Activated T-cell treated with anti-CD3 and anti-CD28 coated beads, Interleukin-2, amount 50 U/mL, for 24 hours (primary cell): Measurements from ENCODE around the gene IRF6.

Source experiments
- DNase-seq: peaks from one replicate; pipeline ENCODE4 v3.0.0-alpha.2; 2020
- H3K27ac Mint-ChIP-seq: 2 replicates; pipeline ENCODE4 v1.8.0; 2020; ENCODE audit warnings: mild to moderate bottlenecking, mixed read lengths
- H3K27me3 Mint-ChIP-seq: 2 replicates; pipeline ENCODE4 v1.8.0; 2020; ENCODE audit warnings: mixed read lengths
- H3K36me3 Mint-ChIP-seq: 2 replicates; pipeline ENCODE4 v1.8.0; 2020; ENCODE audit warnings: low read depth, mixed read lengths
- H3K4me1 Mint-ChIP-seq: 2 replicates; pipeline ENCODE4 v1.8.0; 2020; ENCODE audit warnings: low read depth, mixed read lengths
- H3K4me3 Mint-ChIP-seq: 2 replicates; pipeline ENCODE4 v1.8.0; 2020; ENCODE audit warnings: mild to moderate bottlenecking, moderate library complexity, mixed read lengths
- H3K9me3 Mint-ChIP-seq: 2 replicates; pipeline ENCODE4 v1.8.0; 2020; ENCODE audit warnings: mixed read lengths

Gene IRF6

DNA sequence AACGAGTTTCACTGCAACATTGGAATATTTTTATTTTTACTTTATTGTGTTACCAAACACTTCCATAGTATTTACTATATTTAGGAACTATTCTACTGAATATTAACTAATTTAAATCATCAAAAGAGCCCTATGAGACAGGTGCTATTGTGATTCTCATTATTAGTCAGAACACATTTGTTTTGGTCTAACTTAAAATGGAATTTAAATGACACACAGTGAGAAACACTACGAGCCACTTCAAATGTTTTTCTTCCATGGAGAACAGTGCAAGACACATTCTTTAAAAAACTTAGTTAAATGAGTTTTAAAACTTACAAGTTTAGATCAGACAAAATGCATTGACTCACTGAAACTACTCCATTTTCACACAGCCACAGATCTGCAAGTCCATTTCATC lies 56.7 kb downstream of the IRF6 start:
- Mint-ChIP-seq H3K36me3 (no peaks in the 10 kb centered on the region), H3K27ac (peak overlapping the region; percentile 89), H3K4me1 (peaks cover 75% of the 10 kb centered on the region), H3K27me3 (no peaks in the 10 kb centered on the region), H3K4me3 (peak overlapping the region; percentile 28), H3K9me3 (no peaks in the 10 kb centered on the region)
- DNase-seq: no peak

DNA sequence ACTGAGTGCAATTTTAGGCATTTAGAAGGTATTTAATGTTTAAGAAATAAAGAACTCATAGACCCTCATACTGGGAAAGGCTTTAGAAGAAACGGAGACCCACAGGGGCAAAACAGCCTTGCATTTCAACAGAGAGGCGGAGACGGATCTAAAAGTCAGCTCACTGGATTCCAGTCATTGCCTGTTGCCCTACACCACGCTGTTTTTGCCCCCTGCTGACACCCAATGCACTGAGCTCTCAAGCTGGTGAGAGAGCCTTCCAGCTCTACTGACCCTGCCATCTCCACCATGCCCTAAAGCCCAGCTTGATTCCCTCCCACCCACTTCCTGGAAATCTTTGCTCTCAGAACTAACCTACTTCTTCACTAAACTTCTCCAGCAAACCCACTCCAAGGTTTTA lies 57.3 kb downstream of the IRF6 start:
- H3K36me3 Mint-ChIP-seq: no peaks in the 10 kb centered on the region
- H3K9me3 Mint-ChIP-seq: no peaks in the 10 kb centered on the region
- H3K27ac Mint-ChIP-seq: peak overlapping the region; percentile 85
- no peak for DNase-seq
- no peaks in the 10 kb centered on the region for H3K27me3 Mint-ChIP-seq
- peak overlapping the region; percentile 25 for H3K4me3 Mint-ChIP-seq
- H3K4me1 Mint-ChIP-seq: peaks cover 71% of the 10 kb centered on the region

- Mint-ChIP-seq H3K4me1 (peaks cover 70% of the 10 kb centered on the region), H3K9me3 (no peaks in the 10 kb centered on the region), H3K4me3 (peak overlapping the region; percentile 62), H3K27me3 (no peaks in the 10 kb centered on the region), H3K27ac (peak overlapping the region; percentile 85), H3K36me3 (no peaks in the 10 kb centered on the region)
- peak; percentile 96 for DNase-seq
Observed at GRCh38 chr1:209747580-209748262, 58.2 kb downstream of the IRF6 start.

- Mint-ChIP-seq H3K36me3 (no peaks in the 10 kb centered on the region), H3K27ac (peak overlapping the region; percentile 85), H3K27me3 (no peaks in the 10 kb centered on the region), H3K4me3 (no peak overlapping the region), H3K9me3 (no peaks in the 10 kb centered on the region), H3K4me1 (peaks cover 69% of the 10 kb centered on the region)
- no peak for DNase-seq
Observed at GRCh38 chr1:209746451-209747165, 59.3 kb downstream of the IRF6 start.

DNA sequence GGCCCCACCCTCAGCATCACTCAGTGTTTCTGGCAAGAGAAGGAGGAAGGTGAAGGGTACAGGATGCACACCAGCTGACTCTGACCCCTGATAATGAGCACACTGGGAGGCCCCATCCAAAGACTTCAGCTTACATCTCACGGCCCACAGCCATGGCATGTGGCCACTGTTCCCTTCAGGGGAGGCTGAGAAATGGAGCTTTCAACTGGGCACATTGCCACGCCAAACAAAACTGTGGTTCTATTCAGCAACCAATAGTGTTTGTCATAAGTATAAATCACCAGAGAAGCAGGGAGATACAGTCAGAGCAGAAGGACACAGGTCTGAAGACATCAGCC lies 62.8 kb downstream of the IRF6 start:
- Mint-ChIP-seq H3K9me3 (no peaks in the 10 kb centered on the region), H3K27ac (peak overlapping the region; percentile 58), H3K36me3 (no peaks in the 10 kb centered on the region), H3K4me1 (peaks cover 44% of the 10 kb centered on the region), H3K27me3 (no peaks in the 10 kb centered on the region), H3K4me3 (no peak overlapping the region)
- DNase-seq: no peak

GRCh38 chr1:209742409-209743144 lies 63.4 kb downstream of the IRF6 start:
- H3K4me3 Mint-ChIP-seq: no peak overlapping the region
- H3K9me3 Mint-ChIP-seq: no peaks in the 10 kb centered on the region
- peak overlapping the region; percentile 58 for H3K27ac Mint-ChIP-seq
- H3K27me3 Mint-ChIP-seq: no peaks in the 10 kb centered on the region
- DNase-seq: no peak
- no peaks in the 10 kb centered on the region for H3K36me3 Mint-ChIP-seq
- peaks cover 41% of the 10 kb centered on the region for H3K4me1 Mint-ChIP-seq

GRCh38 chr1:209741889-209742288 lies 64.1 kb downstream of the IRF6 start:
- no peak overlapping the region for H3K4me3 Mint-ChIP-seq
- no peaks in the 10 kb centered on the region for H3K9me3 Mint-ChIP-seq
- no peak for DNase-seq
- H3K27me3 Mint-ChIP-seq: no peaks in the 10 kb centered on the region
- peaks cover 39% of the 10 kb centered on the region for H3K4me1 Mint-ChIP-seq
- H3K36me3 Mint-ChIP-seq: no peaks in the 10 kb centered on the region
- peak overlapping the region; percentile 3 for H3K27ac Mint-ChIP-seq

- peak overlapping the region; percentile 3 for H3K27ac Mint-ChIP-seq
- no peaks in the 10 kb centered on the region for H3K27me3 Mint-ChIP-seq
- H3K4me3 Mint-ChIP-seq: no peak overlapping the region
- DNase-seq: no peak
- H3K4me1 Mint-ChIP-seq: peaks cover 39% of the 10 kb centered on the region
- H3K9me3 Mint-ChIP-seq: no peaks in the 10 kb centered on the region
- no peaks in the 10 kb centered on the region for H3K36me3 Mint-ChIP-seq
Observed at GRCh38 chr1:209741193-209741592, 64.7 kb downstream of the IRF6 start.

DNA sequence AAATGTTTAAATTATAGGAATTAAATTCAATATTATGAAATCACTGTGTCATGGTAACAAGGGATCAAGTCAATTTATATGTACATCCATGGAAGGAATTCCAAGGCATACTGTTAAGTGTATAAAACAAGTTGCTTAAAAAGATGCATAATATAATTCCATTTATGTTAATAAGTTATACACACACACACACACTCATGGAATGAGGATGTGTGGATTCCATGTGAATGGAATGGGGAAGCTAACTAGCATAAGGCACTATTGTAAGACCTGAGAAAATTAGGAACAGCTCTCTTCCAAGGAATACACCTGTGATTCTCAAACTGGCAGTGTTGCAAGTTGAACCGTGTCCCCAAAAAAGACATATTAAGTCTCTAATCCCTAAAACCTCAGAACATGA lies 67.7 kb downstream of the IRF6 start:
- Mint-ChIP-seq H3K4me3 (no peak overlapping the region), H3K4me1 (peaks cover 56% of the 10 kb centered on the region), H3K27ac (no peak overlapping the region), H3K27me3 (no peaks in the 10 kb centered on the region), H3K9me3 (no peaks in the 10 kb centered on the region), H3K36me3 (no peaks in the 10 kb centered on the region)
- no peak for DNase-seq

GRCh38 chr1:209737118-209737505 lies 68.8 kb downstream of the IRF6 start:
- H3K4me3 Mint-ChIP-seq: no peak overlapping the region
- H3K4me1 Mint-ChIP-seq: peaks cover 52% of the 10 kb centered on the region
- no peaks in the 10 kb centered on the region for H3K36me3 Mint-ChIP-seq
- H3K27me3 Mint-ChIP-seq: no peaks in the 10 kb centered on the region
- DNase-seq: no peak
- no peaks in the 10 kb centered on the region for H3K9me3 Mint-ChIP-seq
- peak overlapping the region; percentile 85 for H3K27ac Mint-ChIP-seq

DNA sequence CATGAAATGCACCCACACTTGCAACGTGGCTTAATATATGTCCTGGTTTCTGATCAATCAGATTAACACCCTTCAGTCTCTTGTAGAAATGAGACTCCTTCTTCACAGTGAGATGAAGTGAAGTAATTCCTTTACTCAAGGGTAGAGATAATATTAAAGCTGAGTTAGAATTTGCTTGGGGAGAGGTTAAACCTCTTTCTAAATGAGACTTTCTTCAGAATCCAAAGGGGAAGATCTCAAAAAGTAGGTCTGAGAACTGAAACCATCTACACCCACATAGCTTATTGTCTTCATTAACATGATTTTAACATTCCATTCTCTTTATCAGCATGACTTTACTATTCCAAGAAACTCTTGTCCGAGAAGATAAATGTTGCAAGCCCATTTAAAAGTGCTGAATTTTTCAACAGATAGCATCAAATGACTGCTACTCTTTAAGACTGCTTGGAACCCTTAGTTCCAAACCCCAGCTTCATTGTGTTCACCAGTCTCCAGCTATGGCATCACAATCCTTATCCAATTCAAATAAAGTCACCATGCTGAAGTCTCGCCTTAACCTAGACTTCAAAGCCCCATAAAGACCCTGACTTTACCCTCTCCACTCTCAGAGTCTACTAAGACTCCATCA lies 69.3 kb downstream of the IRF6 start:
- Mint-ChIP-seq H3K4me1 (peaks cover 47% of the 10 kb centered on the region), H3K4me3 (no peak overlapping the region), H3K27me3 (no peaks in the 10 kb centered on the region), H3K9me3 (no peaks in the 10 kb centered on the region), H3K27ac (peak overlapping the region; percentile 85), H3K36me3 (no peaks in the 10 kb centered on the region)
- no peak for DNase-seq
